Breast epithelium (tissue), 3 donors: ENCODE data around the gene SUPT20H.

Experiments used
- POLR2A ChIP-seq: fragments of 450-650 bp; IDR thresholded peaks from one replicate; pipeline ENCODE4 v1.6.1; 2016; ENCODE audit warnings: antibody characterized with exemption, mild to moderate bottlenecking, moderate library complexity
- POLR2AphosphoS5 ChIP-seq, 3 donors: sonication (generic); formaldehyde crosslinking; IDR thresholded peaks; one replicate each; pipeline ENCODE4 v1.6.1; 2017; ENCODE audit warnings: antibody characterized with exemption in 3 of 3
- TF ChIP-seq, protein P1 (sequence below), 3 donors: fragments of 450-650 bp; IDR thresholded peaks; one replicate each; pipeline ENCODE4 v1.5.1; 2016 to 2017; ENCODE audit warnings: antibody characterized with exemption in 3 of 3, mild to moderate bottlenecking in 3 of 3, moderate library complexity in 3 of 3

DNA sequence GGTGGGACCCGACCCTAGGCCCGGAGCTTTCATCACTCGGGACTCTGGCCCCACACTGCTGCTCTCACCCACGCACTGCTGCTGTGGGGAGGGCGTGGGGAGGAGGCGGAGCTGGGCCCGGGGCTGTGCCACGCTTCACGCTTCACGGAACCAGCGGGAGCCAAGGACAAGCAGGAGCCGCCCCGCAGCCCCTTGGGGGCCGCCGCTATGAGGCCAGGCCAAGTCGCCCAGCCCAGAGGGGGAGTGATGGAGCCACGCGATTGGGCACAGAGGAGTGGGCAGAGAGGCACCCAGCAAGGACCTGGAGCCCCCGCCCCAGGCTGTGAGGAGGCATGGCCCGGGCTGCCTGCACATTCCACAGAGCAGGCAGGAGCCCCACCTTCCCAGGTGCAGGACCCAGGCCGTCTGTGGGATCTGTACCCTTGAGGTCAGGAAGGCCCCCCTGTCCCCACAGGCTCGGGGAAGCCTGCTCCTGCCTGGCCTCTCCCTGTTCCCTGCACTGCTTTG, 10.2 kb upstream of the SUPT20H start:
- no peak for TF ChIP-seq POLR2A
- TF ChIP-seq, protein P1, sequence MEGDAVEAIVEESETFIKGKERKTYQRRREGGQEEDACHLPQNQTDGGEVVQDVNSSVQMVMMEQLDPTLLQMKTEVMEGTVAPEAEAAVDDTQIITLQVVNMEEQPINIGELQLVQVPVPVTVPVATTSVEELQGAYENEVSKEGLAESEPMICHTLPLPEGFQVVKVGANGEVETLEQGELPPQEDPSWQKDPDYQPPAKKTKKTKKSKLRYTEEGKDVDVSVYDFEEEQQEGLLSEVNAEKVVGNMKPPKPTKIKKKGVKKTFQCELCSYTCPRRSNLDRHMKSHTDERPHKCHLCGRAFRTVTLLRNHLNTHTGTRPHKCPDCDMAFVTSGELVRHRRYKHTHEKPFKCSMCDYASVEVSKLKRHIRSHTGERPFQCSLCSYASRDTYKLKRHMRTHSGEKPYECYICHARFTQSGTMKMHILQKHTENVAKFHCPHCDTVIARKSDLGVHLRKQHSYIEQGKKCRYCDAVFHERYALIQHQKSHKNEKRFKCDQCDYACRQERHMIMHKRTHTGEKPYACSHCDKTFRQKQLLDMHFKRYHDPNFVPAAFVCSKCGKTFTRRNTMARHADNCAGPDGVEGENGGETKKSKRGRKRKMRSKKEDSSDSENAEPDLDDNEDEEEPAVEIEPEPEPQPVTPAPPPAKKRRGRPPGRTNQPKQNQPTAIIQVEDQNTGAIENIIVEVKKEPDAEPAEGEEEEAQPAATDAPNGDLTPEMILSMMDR (IDR thresholded peaks at IDR 0.05), result no peak
- TF ChIP-seq POLR2AphosphoS5 (IDR thresholded peaks at IDR 0.05), result no peak
